ENCODE measurements around the gene JPT1. TPM values are rescaled to one million over a fixed set of nuclear protein-coding genes. Genes with fewer than 3 reads are reported as not detected.

The JPT1 gene
- polyA plus RNA-seq, 1 of the 3 experiments (the other 2 are of a cell fraction): 490 TPM

GRCh38 chr17:75102385-75102821 is 51.9 kb downstream of the JPT1 start (continued):
- no peak for TF ChIP-seq RXRA (IDR thresholded peaks at IDR 0.05; ENCODE audit: borderline replicate concordance, low read depth)
- TF ChIP-seq SMC3 (IDR thresholded peaks at IDR 0.05; ENCODE audit: low read depth, low read length): no peak
- TF ChIP-seq NFIC (IDR thresholded peaks at IDR 0.05; ENCODE audit: borderline replicate concordance): no peak
- no peak for TF ChIP-seq USF1 (IDR thresholded peaks at IDR 0.05; ENCODE audit: borderline replicate concordance, low read depth)
- TF ChIP-seq GABPA (IDR thresholded peaks at IDR 0.05; ENCODE audit: low read depth): no peak
- TF ChIP-seq EZH2phosphoT487 (IDR thresholded peaks at IDR 0.05; ENCODE audit: borderline replicate concordance, low read depth): no peak
- TF ChIP-seq MEF2A (IDR thresholded peaks at IDR 0.05; ENCODE audit: borderline replicate concordance, low read depth): no peak
- no peak for TF ChIP-seq MXI1 (IDR thresholded peaks at IDR 0.05; ENCODE audit: low read depth, low read length)
- TF ChIP-seq, protein P1, sequence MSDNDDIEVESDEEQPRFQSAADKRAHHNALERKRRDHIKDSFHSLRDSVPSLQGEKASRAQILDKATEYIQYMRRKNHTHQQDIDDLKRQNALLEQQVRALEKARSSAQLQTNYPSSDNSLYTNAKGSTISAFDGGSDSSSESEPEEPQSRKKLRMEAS (IDR thresholded peaks at IDR 0.05; ENCODE audit: low read depth): no peak

DNA sequence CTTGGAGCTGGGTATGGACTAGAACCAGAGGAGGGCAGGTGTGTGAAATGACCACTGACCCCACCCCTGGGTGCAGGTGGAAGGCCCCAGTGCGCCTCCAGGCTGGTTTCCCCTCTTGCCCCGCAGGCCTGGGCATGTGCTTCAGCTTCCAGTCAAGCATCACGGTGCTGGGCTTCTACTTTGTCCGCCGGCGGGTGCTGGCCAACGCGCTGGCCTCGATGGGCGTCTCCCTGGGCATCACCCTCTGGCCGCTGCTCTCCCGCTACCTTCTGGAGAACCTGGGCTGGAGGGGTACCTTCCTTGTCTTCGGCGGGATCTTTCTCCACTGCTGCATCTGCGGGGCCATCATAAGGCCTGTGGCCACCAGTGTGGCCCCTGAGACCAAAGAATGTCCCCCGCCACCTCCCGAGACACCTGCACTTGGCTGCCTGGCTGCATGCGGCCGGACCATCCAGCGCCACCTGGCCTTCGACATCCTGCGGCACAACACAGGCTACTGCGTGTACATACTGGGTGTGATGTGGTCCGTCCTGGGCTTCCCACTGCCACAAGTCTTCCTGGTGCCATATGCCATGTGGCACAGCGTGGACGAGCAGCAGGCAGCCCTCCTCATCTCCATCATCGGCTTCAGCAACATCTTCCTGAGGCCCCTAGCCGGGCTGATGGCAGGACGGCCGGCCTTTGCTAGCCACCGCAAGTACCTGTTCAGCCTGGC is 54.3 kb downstream of the JPT1 start:
- ChIA-PET POLR2A (no interaction called here), CTCF (interaction anchor here (1.0 to 1.3 kb wide), 2 partner anchors 11 to 12 kb away, joined by 3 to 4 read pairs; partner anchors contain the start of gene SLC16A5)
- WGBS (ENCODE audit: low lambda C conversion rate): 88% methylated on average over 22 of the region's 31 CpGs
- Histone ChIP-seq H3K27me3 (ENCODE audit: insufficient read depth) (no peaks in the 10 kb centered on the region), H3K4me3 (ENCODE audit: low read depth in 2 of 2, low read length in 1 of 2) (no peak overlapping the region), H3K79me2 (ENCODE audit: insufficient read depth) (no peaks in the 10 kb centered on the region), H3F3A (replicated peaks; ENCODE audit: insufficient read depth) (no peaks in the 10 kb centered on the region), H3K9me2 (no peaks in the 10 kb centered on the region), H4K20me1 (ENCODE audit: insufficient read depth) (no peaks in the 10 kb centered on the region), H3K27ac (ENCODE audit: low read depth in 2 of 2, low read length in 1 of 2) (no peak overlapping the region), H3K4me1 (ENCODE audit: control insufficient read depth in 1 of 2, insufficient read depth in 2 of 2, low read depth in 1 of 2, low read length in 1 of 2) (no peaks in the 10 kb centered on the region; a peak in 1 of 4 replicates), H3K4me2 (no peak overlapping the region), H3K9me3 (no peaks in the 10 kb centered on the region), H3K9ac (no peak overlapping the region), H3K36me3 (replicated peaks in 1 of 2; ENCODE audit: control insufficient read depth in 1 of 2, insufficient read depth in 2 of 2, low read length in 1 of 2) (no peaks in the 10 kb centered on the region), H2AFZ (ENCODE audit: low read depth) (no peak overlapping the region)
- DNase-seq: no peak
- TF ChIP-seq GABPA (IDR thresholded peaks at IDR 0.05; ENCODE audit: low read depth) (no peak), GATA2 (CRISPR knock-in tag; IDR thresholded peaks at IDR 0.05) (no peak), CTCF (IDR thresholded peaks at IDR 0.05) (no peak), ELF1 (IDR thresholded peaks at IDR 0.05) (no peak), MXI1 (IDR thresholded peaks at IDR 0.05; ENCODE audit: low read depth, low read length) (no peak), FOXM1 (IDR thresholded peaks at IDR 0.05; ENCODE audit: low read depth) (no peak), USF1 (IDR thresholded peaks at IDR 0.05; ENCODE audit: borderline replicate concordance, low read depth) (no peak), USF2 (IDR thresholded peaks at IDR 0.05; ENCODE audit: borderline replicate concordance, low read depth, low read length) (no peak), RCOR1 (IDR thresholded peaks at IDR 0.05; ENCODE audit: low read length) (no peak), EP300 (IDR thresholded peaks at IDR 0.05; ENCODE audit: borderline replicate concordance in 1 of 2, low read depth in 1 of 2, low read length in 1 of 2) (no peak), JUND (IDR thresholded peaks at IDR 0.05) (no peak), SMC3 (IDR thresholded peaks at IDR 0.05; ENCODE audit: low read depth, low read length) (no peak)
- TF ChIP-seq, protein P2, sequence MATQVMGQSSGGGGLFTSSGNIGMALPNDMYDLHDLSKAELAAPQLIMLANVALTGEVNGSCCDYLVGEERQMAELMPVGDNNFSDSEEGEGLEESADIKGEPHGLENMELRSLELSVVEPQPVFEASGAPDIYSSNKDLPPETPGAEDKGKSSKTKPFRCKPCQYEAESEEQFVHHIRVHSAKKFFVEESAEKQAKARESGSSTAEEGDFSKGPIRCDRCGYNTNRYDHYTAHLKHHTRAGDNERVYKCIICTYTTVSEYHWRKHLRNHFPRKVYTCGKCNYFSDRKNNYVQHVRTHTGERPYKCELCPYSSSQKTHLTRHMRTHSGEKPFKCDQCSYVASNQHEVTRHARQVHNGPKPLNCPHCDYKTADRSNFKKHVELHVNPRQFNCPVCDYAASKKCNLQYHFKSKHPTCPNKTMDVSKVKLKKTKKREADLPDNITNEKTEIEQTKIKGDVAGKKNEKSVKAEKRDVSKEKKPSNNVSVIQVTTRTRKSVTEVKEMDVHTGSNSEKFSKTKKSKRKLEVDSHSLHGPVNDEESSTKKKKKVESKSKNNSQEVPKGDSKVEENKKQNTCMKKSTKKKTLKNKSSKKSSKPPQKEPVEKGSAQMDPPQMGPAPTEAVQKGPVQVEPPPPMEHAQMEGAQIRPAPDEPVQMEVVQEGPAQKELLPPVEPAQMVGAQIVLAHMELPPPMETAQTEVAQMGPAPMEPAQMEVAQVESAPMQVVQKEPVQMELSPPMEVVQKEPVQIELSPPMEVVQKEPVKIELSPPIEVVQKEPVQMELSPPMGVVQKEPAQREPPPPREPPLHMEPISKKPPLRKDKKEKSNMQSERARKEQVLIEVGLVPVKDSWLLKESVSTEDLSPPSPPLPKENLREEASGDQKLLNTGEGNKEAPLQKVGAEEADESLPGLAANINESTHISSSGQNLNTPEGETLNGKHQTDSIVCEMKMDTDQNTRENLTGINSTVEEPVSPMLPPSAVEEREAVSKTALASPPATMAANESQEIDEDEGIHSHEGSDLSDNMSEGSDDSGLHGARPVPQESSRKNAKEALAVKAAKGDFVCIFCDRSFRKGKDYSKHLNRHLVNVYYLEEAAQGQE (IDR thresholded peaks at IDR 0.05; ENCODE audit: low read depth, low read length): no peak
- TF ChIP-seq, protein P3, sequence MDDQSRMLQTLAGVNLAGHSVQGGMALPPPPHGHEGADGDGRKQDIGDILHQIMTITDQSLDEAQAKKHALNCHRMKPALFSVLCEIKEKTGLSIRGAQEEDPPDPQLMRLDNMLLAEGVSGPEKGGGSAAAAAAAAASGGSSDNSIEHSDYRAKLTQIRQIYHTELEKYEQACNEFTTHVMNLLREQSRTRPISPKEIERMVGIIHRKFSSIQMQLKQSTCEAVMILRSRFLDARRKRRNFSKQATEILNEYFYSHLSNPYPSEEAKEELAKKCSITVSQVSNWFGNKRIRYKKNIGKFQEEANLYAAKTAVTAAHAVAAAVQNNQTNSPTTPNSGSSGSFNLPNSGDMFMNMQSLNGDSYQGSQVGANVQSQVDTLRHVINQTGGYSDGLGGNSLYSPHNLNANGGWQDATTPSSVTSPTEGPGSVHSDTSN (IDR thresholded peaks at IDR 0.05): no peak
